ENCODE measurements around the gene TPCN1. TPM values are rescaled to one million over a fixed set of nuclear protein-coding genes. Genes with fewer than 3 reads are reported as not detected.

TPCN1 gene
- total and polyA plus RNA-seq, 4 donors = 20.8 to 61.7 (median 30.7) TPM

- H3K9me3 ChIP-seq (ENCODE audit: control insufficient read depth in 4 of 4, insufficient read depth in 3 of 4, low read length in 3 of 4) = no peaks in the 10 kb centered on the region
- H3K4me1 ChIP-seq (ENCODE audit: control insufficient read depth in 5 of 5, insufficient read depth in 5 of 5, low read length in 5 of 5) = peaks cover 0 to 14% (median 10%) of the 10 kb centered on the region in 5 donors
- peak; percentile 7 for ATAC-seq (ENCODE audit: insufficient read depth, low FRiP score)
- DNase-seq = no peak
- WGBS, 2 donors = 30 to 34% methylated on average over 26 of the region's 26 CpGs
- peak overlapping the region; percentile 89 for H3K4me3 ChIP-seq
- peak overlapping the region; percentile 90 to 99 for H3K27ac ChIP-seq (ENCODE audit: low read depth in 1 of 2, low read length in 1 of 2)
- peak overlapping the region in 1 of 2 donors; percentile 83 for H3K9ac ChIP-seq (ENCODE audit: insufficient read depth in 1 of 2, low read length in 2 of 2)
- peaks cover 0 to 19% (median 12%) of the 10 kb centered on the region in 4 donors for H3K36me3 ChIP-seq (ENCODE audit: control insufficient read depth in 4 of 4, insufficient read depth in 4 of 4, low read length in 4 of 4)
- TF ChIP-seq CTCF (IDR thresholded peaks at IDR 0.05; ENCODE audit: control extremely low read depth, extremely low read depth) = no peak
- no peaks in the 10 kb centered on the region for H3K27me3 ChIP-seq (ENCODE audit: control insufficient read depth in 3 of 3, insufficient read depth in 3 of 3, low read length in 2 of 3)
These were observed 37.0 kb upstream of the TPCN1 start for GRCh38 chr12:113184098-113184899.

- Histone ChIP-seq H3K27ac (ENCODE audit: low read depth in 1 of 2, low read length in 1 of 2) (peak overlapping the region; percentile 90 to 99), H3K4me3 (peak overlapping the region; percentile 89), H3K4me1 (ENCODE audit: control insufficient read depth in 5 of 5, insufficient read depth in 5 of 5, low read length in 5 of 5) (peaks cover 0 to 14% (median 10%) of the 10 kb centered on the region in 5 donors), H3K9ac (ENCODE audit: insufficient read depth in 1 of 2, low read length in 2 of 2) (peak overlapping the region; percentile 83 to 90), H3K9me3 (ENCODE audit: control insufficient read depth in 4 of 4, insufficient read depth in 3 of 4, low read length in 3 of 4) (no peaks in the 10 kb centered on the region), H3K27me3 (ENCODE audit: control insufficient read depth in 3 of 3, insufficient read depth in 3 of 3, low read length in 2 of 3) (no peaks in the 10 kb centered on the region), H3K36me3 (ENCODE audit: control insufficient read depth in 4 of 4, insufficient read depth in 4 of 4, low read length in 4 of 4) (peaks cover 0 to 16% (median 9%) of the 10 kb centered on the region in 4 donors)
- peak; percentile 85 for ATAC-seq (ENCODE audit: insufficient read depth, low FRiP score)
- TF ChIP-seq CTCF (IDR thresholded peaks at IDR 0.05; ENCODE audit: control extremely low read depth, extremely low read depth) = no peak
- peak; percentile 91 to 94 (median 94) for DNase-seq
- WGBS, 2 donors = 0% methylated on average over 20 of the region's 20 CpGs
These were observed 36.4 kb upstream of the TPCN1 start for GRCh38 chr12:113184900-113185179.

GRCh38 chr12:113185180-113186032 lies 35.9 kb upstream of the TPCN1 start, which contains the start of the genes DDX54 and RITA1:
Gene DDX54, minus strand, starts transcription at chr12:113185478. Its CDS starts 27 bp downstream, at chr12:113185451.
Gene RITA1, plus strand, starts transcription at chr12:113185721. Its CDS starts 1,026 bp downstream, at chr12:113186747.
- no peaks in the 10 kb centered on the region for H3K9me3 ChIP-seq (ENCODE audit: control insufficient read depth in 4 of 4, insufficient read depth in 3 of 4, low read length in 3 of 4)
- peak; percentile 92 for ATAC-seq (ENCODE audit: insufficient read depth, low FRiP score)

More at GRCh38 chr12:113185180-113186032, 35.9 kb upstream of the TPCN1 start, which contains the start of the genes DDX54 and RITA1:
- Histone ChIP-seq H3K36me3 (ENCODE audit: control insufficient read depth in 4 of 4, insufficient read depth in 4 of 4, low read length in 4 of 4) (peaks cover 0 to 16% (median 6%) of the 10 kb centered on the region in 4 donors), H3K27me3 (ENCODE audit: control insufficient read depth in 3 of 3, insufficient read depth in 3 of 3, low read length in 2 of 3) (no peaks in the 10 kb centered on the region), H3K4me1 (ENCODE audit: control insufficient read depth in 5 of 5, insufficient read depth in 5 of 5, low read length in 5 of 5) (peaks cover 0 to 14% (median 10%) of the 10 kb centered on the region in 5 donors), H3K4me3 (peak within 1 kb of the TSS; percentile 89), H3K9ac (ENCODE audit: insufficient read depth in 1 of 2, low read length in 2 of 2) (peak within 1 kb of the TSS; percentile 86 to 90), H3K27ac (ENCODE audit: low read depth in 1 of 2, low read length in 1 of 2) (peak within 1 kb of the TSS; percentile 90 to 99)
- DNase-seq = peak; percentile 82 to 87 (median 86)
- 0 to 1% methylated on average over 63 to 89 of the region's 89 CpGs for WGBS, 2 donors
- no peak for TF ChIP-seq CTCF (IDR thresholded peaks at IDR 0.05; ENCODE audit: control extremely low read depth, extremely low read depth)
